ENCODE results near the gene ZNG1A.
"Not testable (repeated sequence)": the region's sequence is repeated elsewhere in the genome, so short reads cannot be mapped to it uniquely, and the experiment has no call there.

Gene ZNG1A

DNA sequence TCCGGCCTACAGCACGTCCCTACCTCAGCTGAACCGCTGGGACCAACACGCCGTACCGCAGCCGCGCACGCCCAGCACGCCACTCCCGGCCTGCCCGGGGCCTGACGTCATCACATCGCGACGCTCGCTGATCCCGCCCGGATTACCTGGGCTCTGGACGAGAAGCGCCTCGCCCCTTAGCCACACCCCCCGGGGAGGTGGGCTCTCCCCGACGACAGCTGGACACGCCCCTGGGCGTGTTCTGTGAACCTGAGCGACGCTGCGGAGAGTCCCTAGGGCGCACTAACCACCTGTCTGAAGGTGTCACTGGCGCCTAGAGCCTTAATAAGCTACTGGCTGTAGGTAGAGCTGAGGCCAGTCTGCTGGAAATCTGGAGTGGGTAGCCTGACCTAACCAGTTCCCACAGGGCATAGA is at the start of gene ZNG1A:
Gene ZNG1A (minus strand): TSS at position 87 of the 414 bp plus-strand sequence. CDS start 87 bp downstream, outside the sequence.
- H3K27ac ChIP-seq (ENCODE audit: low read length); H3K9me3 ChIP-seq (ENCODE audit: control insufficient read depth, insufficient read depth, low read length); H3K36me3 ChIP-seq (ENCODE audit: control insufficient read depth, insufficient read depth, low read length); H3K27me3 ChIP-seq (ENCODE audit: control insufficient read depth, insufficient read depth, low read length); H3K4me1 ChIP-seq (ENCODE audit: control insufficient read depth, insufficient read depth, low read length): not testable (repeated sequence)
- WGBS (ENCODE audit: insufficient coverage, insufficient read length) = no CpG with 5 or more reads among the region's 32 CpGs
- peak; percentile 11 for DNase-seq (ENCODE audit: low read depth, low spot score)
- peak within 1 kb of the TSS; percentile 38; the same call in 1 of the 2 replicates for H3K4me3 ChIP-seq (ENCODE audit: low read length)

DNA sequence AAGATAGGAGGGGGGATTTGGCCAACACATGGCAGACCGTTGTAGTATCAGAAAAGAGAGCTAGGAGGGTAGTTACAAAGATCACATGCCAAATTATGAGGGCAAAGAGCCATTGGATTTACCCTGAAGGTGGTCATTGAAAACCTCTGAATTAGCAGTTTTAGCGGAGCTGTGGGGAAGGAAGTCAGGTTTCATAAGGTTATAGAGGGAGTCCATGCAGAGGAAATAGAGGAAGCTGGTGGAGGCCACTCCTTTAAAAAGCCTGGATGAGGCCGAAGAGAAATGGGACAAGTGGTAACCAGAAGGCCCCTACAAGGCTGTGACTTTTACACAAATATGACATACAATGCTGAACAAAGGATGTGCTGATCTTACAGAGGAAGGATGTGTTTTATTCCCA is 49.0 kb upstream of the ZNG1A start:
- Histone ChIP-seq H3K27me3 (ENCODE audit: control insufficient read depth, insufficient read depth, low read length) (no peaks in the 10 kb centered on the region), H3K4me3 (ENCODE audit: low read length) (no peak overlapping the region), H3K4me1 (ENCODE audit: control insufficient read depth, insufficient read depth, low read length) (no peaks in the 10 kb centered on the region), H3K36me3 (ENCODE audit: control insufficient read depth, insufficient read depth, low read length) (no peaks in the 10 kb centered on the region), H3K9me3 (ENCODE audit: control insufficient read depth, insufficient read depth, low read length) (no peaks in the 10 kb centered on the region), H3K27ac (ENCODE audit: low read length) (no peak overlapping the region)
- no CpG with 5 or more reads among the region's 3 CpGs for WGBS (ENCODE audit: insufficient coverage, insufficient read length)
- DNase-seq (ENCODE audit: low read depth, low spot score) = no peak

DNA sequence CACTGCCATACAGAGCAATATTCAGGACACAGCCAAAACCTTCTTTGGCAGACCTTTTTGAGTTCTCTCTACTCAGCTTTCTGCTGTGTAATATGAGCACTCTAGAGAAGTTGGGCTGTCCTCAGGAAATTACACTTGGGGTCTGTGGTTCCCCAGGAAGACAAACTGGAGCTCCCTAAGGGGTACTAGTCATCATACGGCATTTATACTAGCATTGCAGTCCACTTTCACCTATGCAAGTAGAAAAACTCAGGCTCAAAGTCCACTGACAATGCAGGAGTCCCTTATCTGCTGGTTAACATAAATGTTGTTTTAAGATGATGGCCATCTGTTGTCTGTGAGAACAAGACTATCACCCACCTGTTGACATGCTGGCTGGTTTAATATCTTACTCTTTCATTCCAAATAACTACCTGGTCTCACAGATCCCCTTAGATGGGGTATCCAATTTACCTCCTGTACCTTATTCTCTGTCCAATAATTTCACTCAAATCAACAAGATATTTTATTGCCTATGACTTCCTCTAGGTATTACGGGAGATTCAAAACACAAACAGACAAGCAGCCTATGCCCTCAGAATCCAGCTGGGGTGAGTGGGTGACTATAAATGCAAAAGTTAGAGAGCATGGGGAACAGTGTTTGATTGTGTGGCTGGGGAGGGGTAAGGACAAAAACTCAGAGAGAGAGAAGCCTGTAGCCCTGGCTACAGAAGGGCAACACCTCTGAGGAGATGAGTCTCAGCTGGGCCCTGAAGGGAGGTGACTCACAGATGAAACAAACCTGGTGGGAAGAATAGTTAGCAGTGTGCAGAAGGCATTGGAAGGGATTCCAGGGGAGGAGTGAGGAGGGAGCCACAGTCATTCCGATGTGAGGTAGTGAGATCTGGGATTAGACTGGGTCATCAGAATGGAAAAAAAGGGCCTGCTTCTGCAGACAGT is 46.0 kb upstream of the ZNG1A start:
- Histone ChIP-seq H3K27ac (ENCODE audit: low read length) (no peak overlapping the region), H3K9me3 (ENCODE audit: control insufficient read depth, insufficient read depth, low read length) (no peaks in the 10 kb centered on the region), H3K27me3 (ENCODE audit: control insufficient read depth, insufficient read depth, low read length) (no peaks in the 10 kb centered on the region), H3K4me3 (ENCODE audit: low read length) (no peak overlapping the region), H3K4me1 (ENCODE audit: control insufficient read depth, insufficient read depth, low read length) (no peaks in the 10 kb centered on the region; the same call in 1 of the 2 replicates), H3K36me3 (ENCODE audit: control insufficient read depth, insufficient read depth, low read length) (no peaks in the 10 kb centered on the region)
- no CpG with 5 or more reads among the region's 3 CpGs for WGBS (ENCODE audit: insufficient coverage, insufficient read length)
- DNase-seq (ENCODE audit: low read depth, low spot score) = no peak

DNA sequence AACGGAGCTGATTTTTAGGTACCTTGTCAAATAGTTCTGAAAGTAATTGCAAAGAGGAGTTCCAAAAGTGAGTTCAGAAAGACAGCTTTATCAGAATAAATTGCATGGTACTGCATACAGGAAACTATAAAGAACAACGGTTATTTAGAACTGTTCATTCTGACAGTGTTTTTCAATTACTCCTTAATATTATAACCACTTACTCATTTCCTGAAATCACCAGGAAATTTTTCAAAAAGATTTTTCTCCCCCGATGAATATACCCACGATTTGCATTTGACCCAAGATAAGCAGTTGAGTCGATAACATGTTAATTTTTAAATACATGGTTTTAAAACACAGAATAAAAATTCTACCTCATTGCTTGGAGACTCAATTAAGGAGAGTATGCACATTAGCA is 45.2 kb upstream of the ZNG1A start:
- no peak overlapping the region for H3K4me3 ChIP-seq (ENCODE audit: low read length)
- no peak for DNase-seq (ENCODE audit: low read depth, low spot score)
- H3K4me1 ChIP-seq (ENCODE audit: control insufficient read depth, insufficient read depth, low read length) = no peaks in the 10 kb centered on the region; the same call in 1 of the 2 replicates
- no peaks in the 10 kb centered on the region for H3K9me3 ChIP-seq (ENCODE audit: control insufficient read depth, insufficient read depth, low read length)
- no peak overlapping the region for H3K27ac ChIP-seq (ENCODE audit: low read length)
- WGBS (ENCODE audit: insufficient coverage, insufficient read length) = 100% methylated on average over 2 of the region's 5 CpGs
- H3K27me3 ChIP-seq (ENCODE audit: control insufficient read depth, insufficient read depth, low read length) = no peaks in the 10 kb centered on the region
- no peaks in the 10 kb centered on the region for H3K36me3 ChIP-seq (ENCODE audit: control insufficient read depth, insufficient read depth, low read length)

GRCh38 chr9:223152-223551 is 44.3 kb upstream of the ZNG1A start:
- no peak for DNase-seq (ENCODE audit: low read depth, low spot score)
- Histone ChIP-seq H3K4me3 (ENCODE audit: low read length) (no peak overlapping the region), H3K27me3 (ENCODE audit: control insufficient read depth, insufficient read depth, low read length) (no peaks in the 10 kb centered on the region), H3K4me1 (ENCODE audit: control insufficient read depth, insufficient read depth, low read length) (no peaks in the 10 kb centered on the region; the same call in 1 of the 2 replicates), H3K27ac (ENCODE audit: low read length) (no peak overlapping the region), H3K36me3 (ENCODE audit: control insufficient read depth, insufficient read depth, low read length) (no peaks in the 10 kb centered on the region), H3K9me3 (ENCODE audit: control insufficient read depth, insufficient read depth, low read length) (no peaks in the 10 kb centered on the region)
- no CpG with 5 or more reads among the region's 3 CpGs for WGBS (ENCODE audit: insufficient coverage, insufficient read length)

DNA sequence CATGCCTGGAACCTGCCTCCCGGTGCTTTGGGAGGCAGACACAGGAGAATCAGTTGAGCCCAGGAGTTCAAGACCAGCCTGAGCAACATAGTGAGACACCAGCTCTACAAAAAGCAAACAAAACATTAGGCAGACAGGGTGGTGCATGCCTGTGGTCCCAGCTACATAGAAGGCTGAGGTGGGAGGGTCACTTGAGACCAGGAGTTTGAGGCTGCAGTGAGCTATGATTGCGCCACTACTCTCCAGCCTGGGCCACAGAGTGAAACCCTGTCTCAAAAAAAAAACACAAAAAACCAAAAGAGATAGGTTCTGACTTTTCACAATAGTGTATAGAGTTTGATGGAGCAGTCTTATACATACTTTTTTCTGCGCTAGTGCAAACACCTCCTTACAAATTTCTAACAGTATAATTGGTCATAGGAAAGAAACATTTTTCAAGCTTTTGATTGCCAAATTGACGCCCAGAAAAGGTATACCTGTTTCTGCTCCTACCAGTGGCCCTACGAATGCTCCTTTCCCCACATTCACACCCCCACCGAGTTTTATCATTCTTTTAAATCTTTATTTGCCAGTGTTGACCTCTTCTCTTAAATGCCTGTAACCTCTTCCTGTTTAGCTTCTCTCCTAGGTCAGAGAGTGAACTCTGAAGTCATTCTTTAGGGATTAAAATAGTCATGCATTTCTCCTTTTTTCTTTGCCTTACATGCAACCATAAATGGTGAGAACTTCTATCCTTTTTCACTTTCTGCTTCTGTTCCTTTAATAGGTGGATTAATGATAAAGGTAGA is 43.3 kb upstream of the ZNG1A start:
- WGBS (ENCODE audit: insufficient coverage, insufficient read length) = no CpG with 5 or more reads among the region's 6 CpGs
- H3K27me3 ChIP-seq (ENCODE audit: control insufficient read depth, insufficient read depth, low read length) = no peaks in the 10 kb centered on the region
- no peaks in the 10 kb centered on the region for H3K36me3 ChIP-seq (ENCODE audit: control insufficient read depth, insufficient read depth, low read length)
- H3K4me1 ChIP-seq (ENCODE audit: control insufficient read depth, insufficient read depth, low read length) = no peaks in the 10 kb centered on the region; the same call in 1 of the 2 replicates
- H3K27ac ChIP-seq (ENCODE audit: low read length) = no peak overlapping the region
- no peaks in the 10 kb centered on the region for H3K9me3 ChIP-seq (ENCODE audit: control insufficient read depth, insufficient read depth, low read length)
- no peak for DNase-seq (ENCODE audit: low read depth, low spot score)
- H3K4me3 ChIP-seq (ENCODE audit: low read length) = no peak overlapping the region

- Histone ChIP-seq H3K36me3 (ENCODE audit: control insufficient read depth, insufficient read depth, low read length) (no peaks in the 10 kb centered on the region), H3K4me3 (ENCODE audit: low read length) (no peak overlapping the region), H3K27ac (ENCODE audit: low read length) (no peak overlapping the region), H3K27me3 (ENCODE audit: control insufficient read depth, insufficient read depth, low read length) (peaks cover 3% of the 10 kb centered on the region; the same call in 1 of the 2 replicates), H3K9me3 (ENCODE audit: control insufficient read depth, insufficient read depth, low read length) (no peaks in the 10 kb centered on the region), H3K4me1 (ENCODE audit: control insufficient read depth, insufficient read depth, low read length) (no peaks in the 10 kb centered on the region; the same call in 1 of the 2 replicates)
- DNase-seq (ENCODE audit: low read depth, low spot score) = no peak
- no CpG with 5 or more reads among the region's 7 CpGs for WGBS (ENCODE audit: insufficient coverage, insufficient read length)
Observed at GRCh38 chr9:219670-220365, 41.0 kb upstream of the ZNG1A start.

DNA sequence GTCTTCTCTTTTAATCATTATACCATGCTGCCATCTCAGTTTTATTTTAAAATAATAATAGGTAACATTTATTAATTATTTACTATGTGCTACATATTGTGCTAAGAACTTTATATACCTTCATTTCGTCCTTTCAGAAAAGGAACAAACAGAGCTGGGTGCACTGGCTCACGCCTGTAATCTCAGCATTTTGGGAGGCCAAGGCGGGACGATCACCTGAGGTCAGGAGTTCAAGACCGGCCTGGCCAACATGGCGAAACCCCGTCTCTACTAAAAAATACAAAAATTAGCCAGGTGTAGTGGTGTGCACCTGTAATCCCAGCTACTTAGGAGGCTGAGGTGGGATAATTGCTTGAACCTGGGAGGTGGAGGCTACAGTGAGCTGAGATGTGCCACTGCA is 40.2 kb upstream of the ZNG1A start:
- H3K27me3 ChIP-seq (ENCODE audit: control insufficient read depth, insufficient read depth, low read length) = not testable (repeated sequence)

GRCh38 chr9:217950-218349 is 39.1 kb upstream of the ZNG1A start:
- no peaks in the 10 kb centered on the region; the same call in 1 of the 2 replicates for H3K4me1 ChIP-seq (ENCODE audit: control insufficient read depth, insufficient read depth, low read length)

More for the DNA sequence above, 40.2 kb upstream of the ZNG1A start:
- not testable (repeated sequence) for DNase-seq (ENCODE audit: low read depth, low spot score); H3K9me3 ChIP-seq (ENCODE audit: control insufficient read depth, insufficient read depth, low read length); H3K27ac ChIP-seq (ENCODE audit: low read length); H3K4me1 ChIP-seq (ENCODE audit: control insufficient read depth, insufficient read depth, low read length); H3K4me3 ChIP-seq (ENCODE audit: low read length); H3K36me3 ChIP-seq (ENCODE audit: control insufficient read depth, insufficient read depth, low read length)
- no CpG with 5 or more reads among the region's 7 CpGs for WGBS (ENCODE audit: insufficient coverage, insufficient read length)

DNA sequence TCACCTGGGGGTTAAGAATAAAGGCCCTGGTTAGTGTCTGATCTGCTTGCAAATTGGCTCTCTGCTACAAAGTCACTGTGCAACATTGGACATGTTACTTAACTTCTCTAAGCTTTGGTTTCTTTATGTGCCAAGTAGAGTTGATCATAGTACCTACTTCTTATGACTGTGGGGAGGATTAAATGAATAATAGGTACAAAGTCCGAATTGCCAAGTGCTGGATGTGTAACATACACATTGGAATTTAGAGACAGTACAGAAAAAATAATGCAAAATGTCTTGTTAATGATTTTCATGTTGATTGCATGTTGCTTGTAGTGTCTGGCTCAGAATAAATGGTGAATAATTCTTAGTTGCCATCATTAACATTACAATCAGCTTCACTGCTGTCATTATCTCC is 38.0 kb upstream of the ZNG1A start:
- no CpG with 5 or more reads among the region's 1 CpG for WGBS (ENCODE audit: insufficient coverage, insufficient read length)
- DNase-seq (ENCODE audit: low read depth, low spot score) = no peak
- Histone ChIP-seq H3K36me3 (ENCODE audit: control insufficient read depth, insufficient read depth, low read length) (no peaks in the 10 kb centered on the region), H3K4me3 (ENCODE audit: low read length) (no peak overlapping the region), H3K9me3 (ENCODE audit: control insufficient read depth, insufficient read depth, low read length) (no peaks in the 10 kb centered on the region), H3K27me3 (ENCODE audit: control insufficient read depth, insufficient read depth, low read length) (peaks cover 3% of the 10 kb centered on the region; the same call in 1 of the 2 replicates), H3K4me1 (ENCODE audit: control insufficient read depth, insufficient read depth, low read length) (no peaks in the 10 kb centered on the region; the same call in 1 of the 2 replicates), H3K27ac (ENCODE audit: low read length) (no peak overlapping the region)

More at GRCh38 chr9:217950-218349, 39.1 kb upstream of the ZNG1A start:
- H3K36me3 ChIP-seq (ENCODE audit: control insufficient read depth, insufficient read depth, low read length) = no peaks in the 10 kb centered on the region
- no peak for DNase-seq (ENCODE audit: low read depth, low spot score)
- H3K9me3 ChIP-seq (ENCODE audit: control insufficient read depth, insufficient read depth, low read length) = no peaks in the 10 kb centered on the region
- H3K27ac ChIP-seq (ENCODE audit: low read length) = no peak overlapping the region
- H3K27me3 ChIP-seq (ENCODE audit: control insufficient read depth, insufficient read depth, low read length) = peaks cover 3% of the 10 kb centered on the region; the same call in 1 of the 2 replicates
- no peak overlapping the region for H3K4me3 ChIP-seq (ENCODE audit: low read length)
- WGBS (ENCODE audit: insufficient coverage, insufficient read length) = no CpG with 5 or more reads among the region's 2 CpGs

Measured in iPS DF 6.9 (cell line).